ENCODE results near the gene C1orf21. TPM values are rescaled to one million over a fixed set of nuclear protein-coding genes. Genes with fewer than 3 reads are reported as not detected.
A peak's percentile ranks its signal among the peaks of the same experiment; 100 is the strongest.

C1orf21 gene
- total RNA-seq, 1 experiment from 2014 or later = 20.1 TPM

DNA sequence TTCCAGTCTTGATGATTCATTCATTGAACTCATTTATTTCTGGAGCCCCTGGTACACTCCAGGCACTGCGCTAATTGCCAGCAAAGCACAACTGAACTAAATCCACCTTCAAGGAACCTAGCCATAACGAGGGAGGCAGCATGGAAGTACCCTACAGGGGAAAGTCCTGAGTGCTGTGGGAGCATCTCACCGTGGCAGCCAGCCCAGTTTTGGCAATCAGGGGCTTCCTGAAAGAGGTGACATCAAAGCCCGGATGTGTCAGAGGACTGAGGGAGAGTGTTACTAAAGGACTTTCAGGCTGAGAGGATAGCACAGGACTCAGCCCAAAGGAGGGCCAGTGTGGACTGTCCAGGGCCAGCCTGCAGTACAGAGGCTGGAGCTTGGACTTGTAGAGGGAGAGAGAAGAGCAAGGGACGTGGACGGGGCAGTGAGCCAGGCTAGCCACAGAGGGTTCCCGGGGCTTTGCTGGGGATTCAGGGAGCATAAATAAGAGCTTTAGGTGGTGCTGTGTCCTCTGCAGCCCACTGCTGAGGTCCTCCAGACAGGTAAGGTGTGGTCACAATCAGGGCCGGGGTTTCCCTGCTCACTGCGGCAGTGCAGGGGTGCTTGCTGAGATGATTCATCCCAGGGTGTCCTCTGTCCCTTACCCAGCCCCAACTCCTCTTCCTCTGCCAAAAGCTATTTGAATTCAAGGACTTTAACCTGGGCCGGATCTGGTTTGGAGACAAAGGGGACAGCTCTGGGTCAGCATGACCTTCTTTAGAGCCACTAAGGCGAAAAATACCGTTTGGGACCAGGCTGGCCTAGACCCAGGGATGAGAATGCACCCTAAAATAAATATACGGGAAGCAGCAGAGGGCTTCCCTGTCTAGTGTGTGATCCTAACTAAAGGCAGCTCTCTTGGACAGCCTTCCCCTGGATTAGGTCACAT, 239.5 kb downstream of the C1orf21 start:
- no peak for DNase-seq (ENCODE audit: low read depth)

GRCh38 chr1:184627007-184627341, 240.1 kb downstream of the C1orf21 start:
- DNase-seq (ENCODE audit: low read depth) = no peak

- DNase-seq (ENCODE audit: low read depth) = peak; percentile 17
Measured at GRCh38 chr1:184629266-184629665, 242.4 kb downstream of the C1orf21 start.

DNA sequence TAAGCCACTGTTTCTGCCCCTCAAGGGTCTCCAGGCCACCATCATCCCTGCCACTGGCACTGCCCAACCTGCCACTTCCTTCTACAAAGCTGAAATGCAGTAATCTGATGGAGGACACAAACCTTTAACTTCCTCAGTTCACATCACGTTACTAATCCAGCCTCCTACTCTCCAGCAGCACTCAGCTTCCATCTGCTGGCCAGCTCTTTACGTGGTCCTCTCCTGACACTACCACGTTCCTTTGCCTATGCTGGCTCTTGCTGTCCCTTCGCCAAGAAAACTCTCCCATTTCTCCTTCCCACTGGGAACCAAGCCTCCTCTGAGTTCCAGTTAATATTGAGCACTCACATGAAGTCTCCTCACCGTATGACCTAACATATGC, 243.8 kb downstream of the C1orf21 start:
- no peak for DNase-seq (ENCODE audit: low read depth)

GRCh38 chr1:184632415-184633175, 245.8 kb downstream of the C1orf21 start:
- DNase-seq (ENCODE audit: low read depth) = no peak

DNA sequence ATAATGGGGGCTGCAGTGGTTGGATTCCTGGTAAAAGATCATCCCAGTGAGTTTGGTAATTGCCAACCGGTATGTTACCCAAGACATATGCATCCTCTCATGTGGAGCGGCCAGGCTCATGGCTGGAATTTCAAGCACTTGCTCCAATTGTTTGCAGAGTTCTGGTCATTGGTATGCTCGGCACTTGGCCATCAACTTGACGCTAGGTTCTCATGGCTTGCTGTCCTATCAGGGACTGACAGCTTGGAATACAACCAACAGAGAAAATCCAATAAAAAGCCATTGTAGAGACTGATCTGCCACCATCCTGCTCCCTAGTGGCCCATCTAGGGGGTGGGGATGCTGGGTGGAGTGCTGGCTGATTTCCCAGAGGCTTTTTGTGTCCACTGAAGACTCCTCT, 247.0 kb downstream of the C1orf21 start:
- no peak for DNase-seq (ENCODE audit: low read depth)

DNA sequence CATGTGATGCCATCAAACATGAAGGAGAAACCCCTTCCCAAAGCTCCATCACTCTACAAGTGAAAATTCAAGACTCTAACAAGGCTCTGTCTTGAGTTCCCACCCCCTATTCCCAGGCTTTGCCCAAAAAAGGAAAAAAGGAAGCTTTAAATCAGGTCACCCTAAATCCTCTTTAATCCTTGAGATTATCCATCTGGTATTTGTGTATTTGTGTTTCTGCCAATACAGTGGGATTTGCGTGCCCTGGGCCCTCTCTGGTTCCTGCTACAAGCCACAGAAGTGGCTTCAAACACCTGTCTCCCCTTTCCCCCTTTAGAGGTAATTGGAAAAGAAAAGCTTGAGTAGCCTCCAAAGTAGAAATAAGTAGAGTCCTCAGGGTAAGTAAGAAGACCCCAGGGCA, 247.5 kb downstream of the C1orf21 start:
- no peak for DNase-seq (ENCODE audit: low read depth)

DNA sequence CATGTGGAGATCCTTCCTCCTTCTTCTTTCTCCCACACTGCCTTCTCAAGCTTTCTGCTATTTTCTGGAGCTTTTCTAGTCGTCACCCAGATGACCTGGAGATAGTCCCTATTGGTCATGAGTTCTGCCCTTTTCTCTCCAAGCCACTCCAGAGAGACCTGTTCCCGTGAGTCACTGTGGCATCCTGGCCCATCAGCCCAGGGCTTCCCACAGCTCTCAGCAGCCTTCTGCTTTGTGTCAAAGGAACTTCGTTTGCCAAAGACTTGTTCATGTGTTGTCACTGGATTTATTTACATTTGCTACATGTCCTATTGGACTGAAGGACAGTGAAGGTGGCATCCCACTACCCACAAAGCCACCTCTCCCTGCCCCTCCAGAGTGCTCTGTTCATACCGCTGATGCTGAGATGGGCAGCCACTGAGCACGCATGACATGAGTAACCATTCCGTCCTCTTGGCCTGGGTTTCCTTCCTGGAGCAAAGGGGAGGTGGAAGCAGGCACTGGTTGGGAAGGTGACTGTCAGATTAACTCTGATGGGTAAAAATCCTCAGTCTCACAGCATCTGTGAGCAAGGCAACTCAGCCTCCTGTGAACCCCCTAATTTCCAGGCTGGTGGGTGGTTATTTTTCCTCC, 248.6 kb downstream of the C1orf21 start:
- DNase-seq (ENCODE audit: low read depth) = no peak

GRCh38 chr1:184635980-184636431, 249.2 kb downstream of the C1orf21 start:
- peak; percentile 27 for DNase-seq (ENCODE audit: low read depth)

DNA sequence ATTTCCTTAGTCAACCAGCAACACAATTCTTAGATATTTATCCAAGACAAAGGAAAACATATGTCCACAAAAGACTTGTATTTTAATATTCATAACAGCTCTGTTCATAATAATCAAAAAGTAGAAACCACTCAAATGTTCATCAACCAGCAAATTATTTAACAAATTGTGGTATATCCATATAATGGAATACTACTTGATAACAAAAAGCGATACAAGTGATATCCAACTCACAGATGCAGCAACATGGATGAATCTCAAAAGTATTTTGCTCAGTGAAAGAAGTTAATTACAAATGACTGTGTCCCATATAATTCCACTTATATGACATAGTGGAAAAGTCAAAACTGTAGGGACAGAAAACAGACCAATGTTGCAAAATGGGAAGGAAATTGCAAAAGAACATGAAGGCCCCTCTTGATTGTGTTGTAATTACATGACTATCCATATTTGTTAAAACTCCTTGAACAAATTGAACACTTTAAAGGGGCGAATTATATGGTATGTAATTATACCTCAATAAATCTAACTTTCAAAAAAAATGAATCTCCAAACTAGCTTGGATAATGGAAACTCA, 250.9 kb downstream of the C1orf21 start:
- no peak for DNase-seq (ENCODE audit: low read depth)

DNA sequence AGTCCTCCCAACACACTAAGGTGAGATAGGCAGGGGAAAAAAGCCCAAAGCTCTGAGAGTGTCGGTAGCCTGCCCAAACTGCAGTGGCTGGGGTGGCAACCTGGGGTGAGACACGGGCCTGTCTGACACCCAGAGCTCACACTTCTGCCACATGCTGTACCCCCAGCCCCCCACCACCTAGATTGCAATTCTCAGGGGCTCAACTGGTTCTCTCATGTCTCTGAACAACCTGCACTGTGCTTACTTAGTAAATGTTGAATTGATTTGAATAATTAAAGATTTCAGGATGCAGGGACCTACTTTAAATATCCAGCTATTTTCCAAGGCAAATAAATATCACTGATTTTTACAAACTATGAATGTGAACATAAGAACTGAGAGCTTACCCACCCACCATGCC, 252.4 kb downstream of the C1orf21 start:
- no peak for DNase-seq (ENCODE audit: low read depth)

DNA sequence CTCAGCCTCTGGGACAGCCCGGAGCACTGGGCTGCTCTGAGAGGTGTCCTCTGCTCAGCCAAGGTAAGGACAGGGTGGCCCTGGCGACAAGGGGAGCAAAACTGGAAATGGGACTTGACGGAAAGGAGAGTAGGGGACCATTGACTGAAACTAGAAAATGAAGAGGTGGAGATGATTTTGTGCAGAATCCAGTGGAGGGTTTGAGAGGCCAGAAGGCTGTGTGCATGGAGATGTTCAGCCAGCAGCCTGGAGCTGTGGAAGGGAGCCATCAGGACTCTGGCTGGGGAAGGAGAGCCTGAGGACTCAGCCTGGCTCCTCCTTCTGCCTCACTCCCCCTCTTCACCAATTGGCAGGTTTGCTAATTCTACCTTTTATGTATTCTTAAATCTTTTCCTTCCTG, 253.7 kb downstream of the C1orf21 start:
- no peak for DNase-seq (ENCODE audit: low read depth)

GRCh38 chr1:184641894-184642293, 255.1 kb downstream of the C1orf21 start:
- no peak for DNase-seq (ENCODE audit: low read depth)

- DNase-seq (ENCODE audit: low read depth) = no peak
Measured at GRCh38 chr1:184643661-184644060, 256.8 kb downstream of the C1orf21 start.

DNA sequence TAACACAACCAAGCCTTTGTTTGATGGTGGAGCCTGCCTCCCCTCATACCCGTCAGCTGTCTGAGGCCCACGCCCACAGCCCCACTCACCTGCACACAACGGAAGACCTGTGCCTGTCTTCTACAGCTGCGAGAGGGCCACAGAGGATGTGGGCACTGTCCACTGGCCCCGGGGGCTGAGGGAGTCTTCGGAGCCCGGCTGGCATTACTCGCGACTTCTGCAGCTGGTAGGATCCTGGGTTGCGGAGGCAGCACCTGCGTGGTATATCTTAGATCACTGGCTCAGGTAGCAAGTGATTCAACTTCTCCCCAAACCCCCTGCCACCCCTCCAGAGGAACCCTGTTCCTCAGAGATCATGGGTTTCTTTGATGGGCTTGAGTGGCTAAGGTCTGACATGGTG, 257.9 kb downstream of the C1orf21 start:
- no peak for DNase-seq (ENCODE audit: low read depth)

- DNase-seq (ENCODE audit: low read depth) = no peak
Measured at GRCh38 chr1:184646178-184646701, 259.4 kb downstream of the C1orf21 start.

DNA sequence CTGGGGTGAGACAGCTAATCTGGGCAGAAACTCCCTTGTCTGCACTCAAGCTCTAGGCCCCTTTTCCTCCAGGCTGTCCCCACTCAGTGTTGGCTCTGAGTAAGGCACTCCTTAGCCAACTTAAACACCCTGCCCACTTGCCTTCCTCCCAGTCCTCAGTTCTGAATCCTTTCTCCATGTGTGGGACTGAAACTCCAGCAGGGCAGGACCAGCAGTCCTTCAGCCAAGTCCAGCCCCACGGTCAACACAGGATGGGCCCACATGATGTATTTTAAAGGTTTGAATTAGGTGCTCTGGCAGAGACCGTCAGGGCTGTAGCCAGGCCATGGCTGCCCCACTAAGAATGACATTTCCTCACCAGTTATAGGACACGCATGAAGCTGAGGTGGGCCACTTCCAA, 260.0 kb downstream of the C1orf21 start:
- DNase-seq (ENCODE audit: low read depth) = no peak

DNA sequence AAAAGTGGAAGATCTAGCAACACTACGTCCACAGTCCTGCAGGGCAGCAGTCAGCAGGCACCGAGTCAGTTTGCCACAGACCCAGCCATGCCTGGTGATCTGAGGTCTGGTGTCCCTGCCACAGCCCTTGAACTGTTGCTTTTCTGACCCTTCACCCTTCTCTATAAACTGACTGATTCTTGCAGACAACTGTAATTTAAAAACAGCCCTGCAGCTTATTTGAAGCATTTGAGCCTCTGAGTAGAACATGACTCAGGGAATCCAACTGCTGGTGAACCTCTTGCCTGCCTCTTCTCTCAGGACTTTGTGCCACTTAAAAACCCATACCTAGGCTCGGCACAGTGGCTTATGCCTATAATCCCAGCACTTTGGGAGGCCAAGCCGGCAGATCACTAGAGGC, 260.6 kb downstream of the C1orf21 start:
- no peak for DNase-seq (ENCODE audit: low read depth)

DNA sequence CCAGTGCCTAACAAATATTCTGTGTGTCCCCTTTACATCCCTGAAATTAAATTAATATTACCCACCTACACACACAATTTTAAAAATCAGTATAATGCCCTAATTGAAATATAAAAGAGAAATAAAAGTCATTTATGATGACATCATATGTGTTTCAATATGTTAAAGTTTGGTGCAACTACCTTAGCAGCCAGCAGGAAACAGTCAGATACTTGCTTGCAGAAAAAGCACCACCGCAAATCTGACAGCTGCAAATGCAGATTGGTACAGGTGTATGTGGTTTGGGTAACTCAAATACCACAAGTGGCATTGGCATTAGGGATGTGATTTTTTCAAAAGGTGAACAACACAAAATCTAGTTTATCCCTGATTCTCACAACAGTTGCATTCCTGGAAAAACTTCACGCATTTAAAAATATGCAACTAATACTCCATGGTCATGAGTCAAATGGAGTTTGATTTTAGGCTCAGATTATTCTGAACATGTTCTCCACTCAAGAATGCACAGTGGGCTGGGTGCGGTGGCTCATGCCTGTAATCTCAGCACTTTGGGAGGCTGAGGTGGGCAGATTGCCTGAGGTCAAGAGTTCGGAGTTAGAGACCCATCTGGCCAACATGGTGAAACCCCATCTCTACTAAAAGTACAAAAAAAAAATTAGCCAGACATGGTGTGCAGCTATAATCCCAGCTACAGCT, 261.5 kb downstream of the C1orf21 start:
- no peak for DNase-seq (ENCODE audit: low read depth)

DNA sequence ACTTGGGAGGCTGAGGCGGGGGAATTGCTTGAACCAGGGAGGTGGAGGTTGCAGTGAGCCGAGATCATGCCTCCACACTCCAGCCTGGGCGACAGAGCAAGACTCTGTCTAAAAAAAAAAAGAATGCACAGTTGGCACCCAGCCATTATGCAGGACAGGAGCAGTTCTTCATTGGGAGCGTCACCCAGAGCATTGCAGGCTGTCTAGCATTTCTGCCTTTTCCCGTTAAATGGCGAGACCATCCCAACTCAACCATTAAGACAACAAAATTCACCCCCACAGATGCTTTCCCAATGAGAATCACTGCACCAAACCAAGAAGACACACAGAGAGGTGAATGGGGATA, 262.0 kb downstream of the C1orf21 start:
- no peak for DNase-seq (ENCODE audit: low read depth)

- DNase-seq (ENCODE audit: low read depth) = peak; percentile 43
Measured at GRCh38 chr1:184649451-184649888, 262.6 kb downstream of the C1orf21 start.

Data from RPMI7951 (cell line).